SJSA1 (cell line): ENCODE results near the gene MEAK7. TPM values are rescaled to one million over a fixed set of nuclear protein-coding genes. Genes with fewer than 3 reads are reported as not detected.

Source experiments
- DNase-seq, 2 experiments: peaks; one replicate each; pipeline ENCODE4 v3.0.0-alpha.2; 2015 to 2020; ENCODE audit warnings: low spot score in 2 of 2, low read depth in 1 of 2
- H3K27ac ChIP-seq: fragments of 250-450 bp; sonication (Bioruptor Pico); 2 replicates; pipeline ENCODE4 v1.5.1; 2020; ENCODE audit warnings: mild to moderate bottlenecking, moderate library complexity
- H3K27me3 ChIP-seq: fragments of 250-450 bp; sonication (Bioruptor Pico); replicated peaks from 2 replicates; pipeline ENCODE4 v1.5.1; 2020; ENCODE audit warnings: mild to moderate bottlenecking, moderate library complexity
- H3K36me3 ChIP-seq: fragments of 250-450 bp; sonication (Bioruptor Pico); 2 replicates; pipeline ENCODE4 v1.5.1; 2020; ENCODE audit warnings: mild to moderate bottlenecking
- H3K4me1 ChIP-seq: fragments of 250-450 bp; sonication (Bioruptor Pico); replicated peaks from 2 replicates; pipeline ENCODE4 v1.6.1; 2021; ENCODE audit warnings: mild to moderate bottlenecking
- H3K4me3 ChIP-seq: fragments of 250-450 bp; sonication (Bioruptor Pico); 2 replicates; pipeline ENCODE4 v1.5.1; 2020; ENCODE audit warnings: mild to moderate bottlenecking
- H3K9me3 ChIP-seq: fragments of 250-450 bp; sonication (Bioruptor Pico); replicated peaks from 2 replicates; pipeline ENCODE4 v1.5.1; 2020; ENCODE audit warnings: mild to moderate bottlenecking
- total RNA-seq: library from RNA; depleted of rRNA; stranded (reverse); fragments of >200 nt; shearing (Covaris generic); gene quantifications from 2 replicates; pipeline ENCODE4 v1.2.3, GENCODE V29; 2014

Gene MEAK7
- total RNA-seq, 1 experiment from 2014 or later = 8.2 TPM

- H3K27ac ChIP-seq = no peak overlapping the region
- H3K4me1 ChIP-seq = no peaks in the 10 kb centered on the region; the same call in 1 of the 2 replicates
- H3K4me3 ChIP-seq = no peak overlapping the region
- no peaks in the 10 kb centered on the region for H3K9me3 ChIP-seq
- no peaks in the 10 kb centered on the region for H3K27me3 ChIP-seq
- peaks cover 82% of the 10 kb centered on the region for H3K36me3 ChIP-seq
- peak in 1 of 2 experiments; percentile 36 for DNase-seq
These were observed 20.4 kb downstream of the MEAK7 start for GRCh38 chr16:84483882-84484565.

GRCh38 chr16:84482951-84483881, 21.2 kb downstream of the MEAK7 start:
- no peak overlapping the region for H3K4me3 ChIP-seq
- H3K27me3 ChIP-seq = no peaks in the 10 kb centered on the region
- H3K9me3 ChIP-seq = no peaks in the 10 kb centered on the region
- H3K27ac ChIP-seq = no peak overlapping the region
- DNase-seq = peak in 1 of 2 experiments; percentile 33
- peaks cover 79% of the 10 kb centered on the region for H3K36me3 ChIP-seq
- H3K4me1 ChIP-seq = peaks cover 5% of the 10 kb centered on the region

GRCh38 chr16:84482001-84482891, 22.2 kb downstream of the MEAK7 start:
- H3K27ac ChIP-seq = no peak overlapping the region
- no peaks in the 10 kb centered on the region for H3K27me3 ChIP-seq
- no peaks in the 10 kb centered on the region for H3K9me3 ChIP-seq
- DNase-seq = peak in 1 of 2 experiments; percentile 41
- H3K36me3 ChIP-seq = peaks cover 72% of the 10 kb centered on the region
- peaks cover 5% of the 10 kb centered on the region for H3K4me1 ChIP-seq
- H3K4me3 ChIP-seq = no peak overlapping the region

- H3K4me1 ChIP-seq = peaks cover 5% of the 10 kb centered on the region
- no peak overlapping the region for H3K4me3 ChIP-seq
- H3K36me3 ChIP-seq = peaks cover 62% of the 10 kb centered on the region
- DNase-seq = peak in 1 of 2 experiments; percentile 39
- H3K27ac ChIP-seq = no peak overlapping the region
- no peaks in the 10 kb centered on the region for H3K9me3 ChIP-seq
- H3K27me3 ChIP-seq = no peaks in the 10 kb centered on the region
These were observed 23.3 kb downstream of the MEAK7 start for GRCh38 chr16:84481051-84481735.

GRCh38 chr16:84479716-84480450, 24.6 kb downstream of the MEAK7 start:
- peak in 1 of 2 experiments; percentile 30 for DNase-seq
- no peak overlapping the region for H3K4me3 ChIP-seq
- H3K9me3 ChIP-seq = no peaks in the 10 kb centered on the region
- peaks cover 50% of the 10 kb centered on the region for H3K36me3 ChIP-seq
- no peak overlapping the region for H3K27ac ChIP-seq
- H3K4me1 ChIP-seq = peaks cover 5% of the 10 kb centered on the region
- no peaks in the 10 kb centered on the region for H3K27me3 ChIP-seq

- peaks cover 40% of the 10 kb centered on the region for H3K36me3 ChIP-seq
- peaks cover 5% of the 10 kb centered on the region for H3K4me1 ChIP-seq
- H3K27me3 ChIP-seq = no peaks in the 10 kb centered on the region
- H3K9me3 ChIP-seq = no peaks in the 10 kb centered on the region
- H3K4me3 ChIP-seq = no peak overlapping the region
- H3K27ac ChIP-seq = no peak overlapping the region
- DNase-seq = no peak
These were observed 26.1 kb downstream of the MEAK7 start for GRCh38 chr16:84478172-84478947.

GRCh38 chr16:84477661-84478060, 26.8 kb downstream of the MEAK7 start:
- Histone ChIP-seq H3K9me3 (no peaks in the 10 kb centered on the region), H3K36me3 (peaks cover 33% of the 10 kb centered on the region), H3K27ac (no peak overlapping the region), H3K27me3 (no peaks in the 10 kb centered on the region), H3K4me3 (no peak overlapping the region), H3K4me1 (peaks cover 5% of the 10 kb centered on the region)
- no peak for DNase-seq

GRCh38 chr16:84476401-84476800, 28.1 kb downstream of the MEAK7 start:
- no peak for DNase-seq
- Histone ChIP-seq H3K36me3 (peaks cover 24% of the 10 kb centered on the region), H3K4me3 (no peak overlapping the region), H3K27me3 (no peaks in the 10 kb centered on the region), H3K27ac (no peak overlapping the region), H3K9me3 (0 out of 2 replicates have a peak, but pooled peaks cover 2% of the 10 kb centered on the region), H3K4me1 (peaks cover 5% of the 10 kb centered on the region)

GRCh38 chr16:84475643-84476240, 28.7 kb downstream of the MEAK7 start:
- Histone ChIP-seq H3K4me1 (peaks cover 5% of the 10 kb centered on the region), H3K36me3 (peaks cover 20% of the 10 kb centered on the region), H3K27ac (no peak overlapping the region), H3K4me3 (no peak overlapping the region), H3K9me3 (0 out of 2 replicates have a peak, but pooled peaks cover 2% of the 10 kb centered on the region), H3K27me3 (no peaks in the 10 kb centered on the region)
- no peak for DNase-seq

- peaks cover 14% of the 10 kb centered on the region for H3K36me3 ChIP-seq
- H3K9me3 ChIP-seq = peaks cover 12% of the 10 kb centered on the region
- no peaks in the 10 kb centered on the region; the same call in 1 of the 2 replicates for H3K27me3 ChIP-seq
- no peak overlapping the region for H3K27ac ChIP-seq
- no peak overlapping the region for H3K4me3 ChIP-seq
- no peaks in the 10 kb centered on the region for H3K4me1 ChIP-seq
- no peak for DNase-seq
These were observed 32.5 kb downstream of the MEAK7 start for GRCh38 chr16:84471966-84472365.

- DNase-seq = peak in 1 of 2 experiments; percentile 36
- Histone ChIP-seq H3K9me3 (peaks cover 12% of the 10 kb centered on the region), H3K27ac (no peak overlapping the region), H3K27me3 (no peaks in the 10 kb centered on the region; the same call in 1 of the 2 replicates), H3K4me3 (no peak overlapping the region), H3K4me1 (no peaks in the 10 kb centered on the region), H3K36me3 (peaks cover 20% of the 10 kb centered on the region)
These were observed 33.1 kb downstream of the MEAK7 start for GRCh38 chr16:84471316-84471715.
